Caco-2 (cell line): ENCODE measurements around the gene FRYL. TPM values are rescaled to one million over a fixed set of nuclear protein-coding genes. Genes with fewer than 3 reads are reported as not detected.
"Not testable (repeated sequence)": the region's sequence is repeated elsewhere in the genome, so short reads cannot be mapped to it uniquely, and the experiment has no call there.

ENCODE experiments used
- BruUV-seq: library from RNA; stranded (reverse); fragments of 400-500 nt; replicated peaks from 2 replicates; lab custom pipeline; 2021; lab: Mats Ljungman, UMichigan
- CTCF ChIA-PET: fragments of 300-600 bp; sonication (Branson Sonifier 250); formaldehyde crosslinking; loops from one replicate; lab custom pipeline; 2022; ENCODE audit warnings: antibody characterized with exemption; lab: Charles Lee
- POLR2A ChIA-PET: fragments of 300-600 bp; sonication (Branson Sonifier 250); formaldehyde crosslinking; loops from one replicate; lab custom pipeline; 2022; ENCODE audit warnings: antibody characterized with exemption; lab: Charles Lee
- DNase-seq, 2 experiments: peaks; one replicate each; pipeline versions ENCODE4 v3.0.0 to v3.0.0-alpha.2; 2020 to 2022
- H3K27me3 ChIP-seq: replicated peaks from 2 replicates; pipeline ENCODE4 v1.6.0; 2011; ENCODE audit warnings: low read length; ENCODE audit not compliant: control insufficient read depth, insufficient read depth
- H3K36me3 ChIP-seq: 2 replicates; pipeline ENCODE4 v1.5.1; 2011; ENCODE audit warnings: low read length; ENCODE audit not compliant: control insufficient read depth, insufficient read depth
- H3K4me1 ChIP-seq: fragments of 250-450 bp; sonication (Bioruptor Pico); 2 replicates; pipeline ENCODE4 v1.5.1; 2020; ENCODE audit warnings: mild to moderate bottlenecking
- H3K4me3 ChIP-seq: 2 replicates; pipeline ENCODE4 v1.5.1; 2011; ENCODE audit warnings: low read depth, mild to moderate bottlenecking, control low read depth, low read length
- H3K9me3 ChIP-seq: fragments of 250-450 bp; sonication (Bioruptor Pico); 2 replicates; pipeline ENCODE4 v1.5.1; 2020; ENCODE audit warnings: mild to moderate bottlenecking, moderate library complexity
- H3K27ac Mint-ChIP-seq: one replicate; pipeline ENCODE4 v1.8.0; 2022; ENCODE audit warnings: mixed read lengths; ENCODE audit not compliant: unreplicated experiment
- H3K27me3 Mint-ChIP-seq: one replicate; pipeline ENCODE4 v1.8.0; 2022; ENCODE audit warnings: mixed read lengths; ENCODE audit not compliant: insufficient read depth, unreplicated experiment
- H3K36me3 Mint-ChIP-seq: one replicate; pipeline ENCODE4 v1.8.0; 2022; ENCODE audit warnings: mild to moderate bottlenecking, mixed read lengths; ENCODE audit not compliant: insufficient read depth, unreplicated experiment
- H3K4me1 Mint-ChIP-seq: one replicate; pipeline ENCODE4 v1.8.0; 2022; ENCODE audit warnings: low read depth, mixed read lengths; ENCODE audit not compliant: unreplicated experiment
- H3K4me3 Mint-ChIP-seq: one replicate; pipeline ENCODE4 v1.8.0; 2022; ENCODE audit warnings: mild to moderate bottlenecking, moderate library complexity, mixed read lengths; ENCODE audit not compliant: unreplicated experiment
- H3K9me3 Mint-ChIP-seq: one replicate; pipeline ENCODE4 v1.8.0; 2022; ENCODE audit warnings: mixed read lengths; ENCODE audit not compliant: unreplicated experiment
- CTCF ChIP-seq, 2 experiments: fragments of 200-600 bp in 1 of 2; IDR thresholded peaks; 1 replicate in 1 of 2; 2 replicates in 1 of 2; pipeline versions ENCODE4 v1.5.1 to v1.8.0; 2011 to 2022; ENCODE audit warnings: antibody characterized with exemption in 1 of 2, control low read depth in 1 of 2, inconsistent platforms in 1 of 2, low read depth in 1 of 2, low read length in 1 of 2, mild to moderate bottlenecking in 1 of 2, moderate library complexity in 1 of 2; ENCODE audit not compliant: insufficient read depth in 1 of 2, severe bottlenecking in 1 of 2, unreplicated experiment in 1 of 2
- intact Hi-C: fragments of 100-400 bp; cut with micrococcal nuclease; formaldehyde crosslinking; loops from one replicate; pipeline ENCODE4 v1.10.0; 2022; ENCODE audit not compliant: unreplicated experiment
- total RNA-seq: library from RNA; stranded (reverse); gene quantifications from 2 replicates; pipeline ENCODE4 v1.2.3, GENCODE V29; 2022

Gene FRYL
- total RNA-seq, 1 experiment from 2014 or later, result 27.4 TPM

GRCh38 chr4:48720459-48720858 lies 59.6 kb downstream of the FRYL start:
- Histone ChIP-seq H3K4me3 (no peak overlapping the region), H3K9me3 (no peaks in the 10 kb centered on the region), H3K4me1 (peaks cover 19% of the 10 kb centered on the region), H3K36me3 (no peaks in the 10 kb centered on the region), H3K27me3 (no peaks in the 10 kb centered on the region)
- BruUV-seq, result no TSS peak
- peaks cover 7% of the 10 kb centered on the region for H3K9me3 Mint-ChIP-seq
- ChIA-PET CTCF (no interaction called here), POLR2A (no interaction called here)
- peaks cover 20% of the 10 kb centered on the region for H3K4me1 Mint-ChIP-seq
- no peak for TF ChIP-seq CTCF (IDR thresholded peaks at IDR 0.05; ENCODE audit: insufficient read depth in 1 of 2, low read depth in 1 of 2, low read length in 1 of 2, severe bottlenecking in 1 of 2, unreplicated experiment in 1 of 2)
- H3K27me3 Mint-ChIP-seq, result no peaks in the 10 kb centered on the region
- peak overlapping the region; percentile 30 for H3K27ac Mint-ChIP-seq
- DNase-seq, result no peak
- intact Hi-C loops, result loop anchor here (10.0 kb wide), 1 partner anchor 54 kb away; no protein-coding TSS in a partner anchor
- H3K4me3 Mint-ChIP-seq, result no peak overlapping the region
- peaks cover 6% of the 10 kb centered on the region for H3K36me3 Mint-ChIP-seq

- peak overlapping the region; percentile 3 for H3K4me3 Mint-ChIP-seq
- peaks cover 7% of the 10 kb centered on the region for H3K9me3 Mint-ChIP-seq
- CTCF ChIA-PET, result no interaction called here
- TF ChIP-seq CTCF (IDR thresholded peaks at IDR 0.05; ENCODE audit: insufficient read depth in 1 of 2, low read depth in 1 of 2, low read length in 1 of 2, severe bottlenecking in 1 of 2, unreplicated experiment in 1 of 2), result no peak
- no peaks in the 10 kb centered on the region for H3K27me3 Mint-ChIP-seq
- H3K36me3 ChIP-seq, result no peaks in the 10 kb centered on the region
- POLR2A ChIA-PET, result no interaction called here
- peaks cover 6% of the 10 kb centered on the region for H3K36me3 Mint-ChIP-seq
- peaks cover 19% of the 10 kb centered on the region for H3K4me1 Mint-ChIP-seq
- no peak overlapping the region for H3K4me3 ChIP-seq
- no peaks in the 10 kb centered on the region for H3K9me3 ChIP-seq
- peak; percentile 15 to 38 for DNase-seq
- H3K27ac Mint-ChIP-seq, result peak overlapping the region; percentile 21
- peaks cover 19% of the 10 kb centered on the region for H3K4me1 ChIP-seq
- BruUV-seq, result no TSS peak
- no peaks in the 10 kb centered on the region for H3K27me3 ChIP-seq
- intact Hi-C loops, result no loop called here
Observed at GRCh38 chr4:48718818-48719465, 61.1 kb downstream of the FRYL start.

DNA sequence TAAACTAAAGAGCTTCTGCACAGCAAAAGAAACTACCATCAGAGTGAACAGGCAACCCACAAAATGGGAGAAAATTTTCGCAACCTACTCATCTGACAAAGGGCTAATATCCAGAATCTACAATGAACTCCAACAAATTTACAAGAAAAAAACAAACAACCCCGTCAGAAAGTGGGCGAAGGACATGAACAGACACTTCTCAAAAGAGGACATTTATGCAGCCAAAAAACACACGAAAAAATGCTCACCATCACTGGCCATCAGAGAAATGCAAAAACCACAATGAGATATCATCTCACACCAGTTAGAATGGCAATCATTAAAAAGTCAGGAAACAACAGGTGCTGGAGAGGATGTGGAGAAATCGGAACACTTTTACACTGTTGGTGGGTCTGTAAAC lies 63.8 kb downstream of the FRYL start:
- H3K9me3 Mint-ChIP-seq, H3K4me3 Mint-ChIP-seq, H3K9me3 ChIP-seq, H3K4me1 Mint-ChIP-seq, DNase-seq, intact Hi-C loops, H3K27me3 ChIP-seq, H3K36me3 ChIP-seq, BruUV-seq, H3K27me3 Mint-ChIP-seq, CTCF ChIA-PET, H3K4me3 ChIP-seq, H3K27ac Mint-ChIP-seq, POLR2A ChIA-PET: not testable (repeated sequence)
- peaks cover 19% of the 10 kb centered on the region for H3K4me1 ChIP-seq
- peaks cover 12% of the 10 kb centered on the region for H3K36me3 Mint-ChIP-seq
